MM.1S (cell line): ENCODE data around the gene NPPC.
"Not testable (repeated sequence)": the region's sequence is repeated elsewhere in the genome, so short reads cannot be mapped to it uniquely, and the experiment has no call there.

ENCODE experiments used
- DNase-seq: peaks from one replicate; pipeline ENCODE4 v3.0.0-alpha.2; 2015
- H2AFZ ChIP-seq: fragments of 300-600 bp; sonication (generic); 2 replicates; pipeline ENCODE4 v1.6.0; 2016; ENCODE audit warnings: antibody characterized with exemption, low read length
- H3F3A ChIP-seq: fragments of 300-600 bp; sonication (generic); 2 replicates; pipeline ENCODE4 v1.6.1; 2016; ENCODE audit warnings: mild to moderate bottlenecking, antibody characterized with exemption, low read length, moderate library complexity, mixed read lengths; ENCODE audit not compliant: insufficient read depth
- H3K27ac ChIP-seq: fragments of 300-600 bp; sonication (generic); 2 replicates; pipeline ENCODE4 v1.5.1; 2016; ENCODE audit warnings: mild to moderate bottlenecking, low read length
- H3K27me3 ChIP-seq: fragments of 300-600 bp; sonication (generic); replicated peaks from 2 replicates; pipeline ENCODE4 v1.6.0; 2016; ENCODE audit warnings: low read length; ENCODE audit not compliant: insufficient read depth
- H3K36me3 ChIP-seq: fragments of 300-600 bp; sonication (generic); replicated peaks from 2 replicates; pipeline ENCODE4 v1.6.1; 2016; ENCODE audit warnings: mild to moderate bottlenecking, low read length, mixed read lengths; ENCODE audit not compliant: insufficient read depth
- H3K4me1 ChIP-seq: fragments of 300-600 bp; sonication (generic); 2 replicates; pipeline ENCODE4 v1.6.1; 2016; ENCODE audit warnings: low read length, mixed read lengths
- H3K4me2 ChIP-seq: fragments of 300-600 bp; sonication (generic); 2 replicates; pipeline ENCODE4 v1.6.0; 2016; ENCODE audit warnings: low read depth, low read length
- H3K4me3 ChIP-seq: fragments of 300-600 bp; sonication (generic); 2 replicates; pipeline ENCODE4 v1.5.1; 2016; ENCODE audit warnings: low read length, mixed read lengths
- H3K79me2 ChIP-seq: fragments of 300-600 bp; sonication (generic); 2 replicates; pipeline ENCODE4 v1.6.1; 2016; ENCODE audit warnings: mixed run types, low read length, mixed read lengths
- H3K9ac ChIP-seq: fragments of 300-600 bp; sonication (generic); 2 replicates; pipeline ENCODE4 v1.6.1; 2016; ENCODE audit warnings: low read length, mixed read lengths
- H3K9me2 ChIP-seq: fragments of 300-600 bp; sonication (generic); replicated peaks from 2 replicates; pipeline ENCODE4 v1.6.1; 2016; ENCODE audit warnings: mild to moderate bottlenecking, low read length, mixed read lengths; ENCODE audit not compliant: insufficient read depth
- H3K9me3 ChIP-seq: fragments of 300-600 bp; sonication (generic); replicated peaks from 2 replicates; pipeline ENCODE4 v1.6.1; 2016; ENCODE audit warnings: mild to moderate bottlenecking, low read length, mixed read lengths; ENCODE audit not compliant: insufficient read depth
- H4K20me1 ChIP-seq: fragments of 300-600 bp; sonication (generic); 2 replicates; pipeline ENCODE4 v1.6.1; 2016; ENCODE audit warnings: mild to moderate bottlenecking, low read length, moderate library complexity, mixed read lengths; ENCODE audit not compliant: insufficient read depth
- EZH2 ChIP-seq: fragments of 300-600 bp; sonication (generic); optimal IDR thresholded peaks from 2 replicates; pipeline ENCODE3; 2017; ENCODE audit warnings: low read depth, mild to moderate bottlenecking, antibody characterized with exemption, low read length, mixed read lengths
- EZH2phosphoT487 ChIP-seq: fragments of 300-600 bp; sonication (generic); IDR thresholded peaks from 2 replicates; pipeline ENCODE4 v1.6.1; 2018; ENCODE audit warnings: antibody characterized with exemption, low read length
- TF ChIP-seq, protein P1 (sequence below): fragments of 300-600 bp; sonication (generic); IDR thresholded peaks from 2 replicates; pipeline ENCODE4 v1.5.1; 2016; ENCODE audit warnings: antibody characterized with exemption, low read length, mixed read lengths

NPPC gene

DNA sequence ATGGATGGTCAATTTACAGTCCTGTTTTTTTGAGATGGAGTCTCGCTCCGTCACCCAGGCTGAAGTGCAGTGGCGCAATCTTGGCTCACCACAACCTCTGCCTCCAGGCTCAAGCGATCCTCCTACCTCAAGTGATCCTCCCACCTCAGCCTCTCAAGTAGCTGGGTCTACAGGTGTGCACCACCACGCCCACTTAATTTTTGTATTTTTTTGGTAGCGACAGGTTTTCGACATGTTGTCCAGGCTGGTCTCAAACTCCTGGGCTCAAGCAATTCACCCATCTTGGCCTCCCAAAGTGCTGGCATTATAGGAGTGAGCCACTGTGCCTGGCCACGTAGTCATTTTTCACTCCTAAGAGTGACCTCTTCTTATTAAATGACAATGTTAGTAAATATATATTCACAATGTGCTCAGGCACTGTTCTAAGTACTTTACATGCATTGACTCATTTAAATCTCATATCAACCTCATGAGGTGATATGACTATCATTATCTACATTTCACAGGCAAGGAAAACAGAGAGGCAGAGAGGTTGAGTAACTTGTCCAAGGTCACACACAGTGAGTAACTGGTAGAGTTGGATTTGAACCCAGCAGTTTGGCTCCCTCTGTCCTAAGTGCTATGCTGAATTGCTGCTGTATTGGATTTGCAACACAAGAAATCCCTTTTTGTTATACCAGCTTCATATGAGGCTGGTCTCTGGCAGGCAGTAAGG lies 29.7 kb upstream of the NPPC start:
- Histone ChIP-seq H3K27me3 (no peaks in the 10 kb centered on the region), H3K4me3 (no peak overlapping the region), H3K27ac (no peak overlapping the region), H3K9ac (no peak overlapping the region), H3K9me3 (no peaks in the 10 kb centered on the region), H3K4me1 (peaks cover under 1% of the 10 kb centered on the region), H3K9me2 (no peaks in the 10 kb centered on the region), H3F3A (no peaks in the 10 kb centered on the region), H2AFZ (no peak overlapping the region), H3K36me3 (no peaks in the 10 kb centered on the region), H4K20me1 (no peaks in the 10 kb centered on the region), H3K79me2 (0 out of 2 replicates have a peak, but pooled peaks cover under 1% of the 10 kb centered on the region), H3K4me2 (no peak overlapping the region)
- DNase-seq, result no peak
- TF ChIP-seq EZH2phosphoT487 (no peak), EZH2 (no peak)
- TF ChIP-seq, protein P1, sequence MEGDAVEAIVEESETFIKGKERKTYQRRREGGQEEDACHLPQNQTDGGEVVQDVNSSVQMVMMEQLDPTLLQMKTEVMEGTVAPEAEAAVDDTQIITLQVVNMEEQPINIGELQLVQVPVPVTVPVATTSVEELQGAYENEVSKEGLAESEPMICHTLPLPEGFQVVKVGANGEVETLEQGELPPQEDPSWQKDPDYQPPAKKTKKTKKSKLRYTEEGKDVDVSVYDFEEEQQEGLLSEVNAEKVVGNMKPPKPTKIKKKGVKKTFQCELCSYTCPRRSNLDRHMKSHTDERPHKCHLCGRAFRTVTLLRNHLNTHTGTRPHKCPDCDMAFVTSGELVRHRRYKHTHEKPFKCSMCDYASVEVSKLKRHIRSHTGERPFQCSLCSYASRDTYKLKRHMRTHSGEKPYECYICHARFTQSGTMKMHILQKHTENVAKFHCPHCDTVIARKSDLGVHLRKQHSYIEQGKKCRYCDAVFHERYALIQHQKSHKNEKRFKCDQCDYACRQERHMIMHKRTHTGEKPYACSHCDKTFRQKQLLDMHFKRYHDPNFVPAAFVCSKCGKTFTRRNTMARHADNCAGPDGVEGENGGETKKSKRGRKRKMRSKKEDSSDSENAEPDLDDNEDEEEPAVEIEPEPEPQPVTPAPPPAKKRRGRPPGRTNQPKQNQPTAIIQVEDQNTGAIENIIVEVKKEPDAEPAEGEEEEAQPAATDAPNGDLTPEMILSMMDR, result no peak

- Histone ChIP-seq H3K27me3 (no peaks in the 10 kb centered on the region), H3K36me3 (no peaks in the 10 kb centered on the region), H3K27ac (no peak overlapping the region), H3F3A (no peaks in the 10 kb centered on the region), H4K20me1 (no peaks in the 10 kb centered on the region), H3K4me2 (no peak overlapping the region), H3K79me2 (no peaks in the 10 kb centered on the region), H3K9me2 (no peaks in the 10 kb centered on the region), H3K4me1 (no peaks in the 10 kb centered on the region), H2AFZ (no peak overlapping the region), H3K9me3 (no peaks in the 10 kb centered on the region), H3K9ac (no peak overlapping the region), H3K4me3 (no peak overlapping the region)
- TF ChIP-seq EZH2 (no peak), EZH2phosphoT487 (no peak)
- TF ChIP-seq, protein P1, result no peak
- DNase-seq, result no peak
These were observed 25.3 kb upstream of the NPPC start for GRCh38 chr2:231951452-231952035.

GRCh38 chr2:231947694-231948093 lies 21.5 kb upstream of the NPPC start:
- H3K9me3 ChIP-seq, result no peaks in the 10 kb centered on the region
- H3K27me3 ChIP-seq, result no peaks in the 10 kb centered on the region
- DNase-seq, result no peak
- H3K4me3 ChIP-seq, result no peak overlapping the region
- TF ChIP-seq, protein P1, result no peak
- no peak for TF ChIP-seq EZH2
- TF ChIP-seq EZH2phosphoT487, result no peak
- no peaks in the 10 kb centered on the region for H3K4me1 ChIP-seq
- no peak overlapping the region for H3K4me2 ChIP-seq
- no peak overlapping the region for H3K9ac ChIP-seq
- H2AFZ ChIP-seq, result no peak overlapping the region
- H3K36me3 ChIP-seq, result no peaks in the 10 kb centered on the region
- no peak overlapping the region for H3K27ac ChIP-seq
- no peaks in the 10 kb centered on the region for H3K9me2 ChIP-seq
- H3K79me2 ChIP-seq, result no peaks in the 10 kb centered on the region
- H4K20me1 ChIP-seq, result no peaks in the 10 kb centered on the region
- no peaks in the 10 kb centered on the region for H3F3A ChIP-seq

- H3F3A ChIP-seq, H3K9ac ChIP-seq, H3K27me3 ChIP-seq, H4K20me1 ChIP-seq, H3K4me2 ChIP-seq, H3K4me1 ChIP-seq, H2AFZ ChIP-seq, H3K79me2 ChIP-seq, H3K36me3 ChIP-seq, H3K9me3 ChIP-seq, H3K9me2 ChIP-seq, DNase-seq, H3K27ac ChIP-seq, H3K4me3 ChIP-seq: not testable (repeated sequence)
These were observed 20.9 kb upstream of the NPPC start for GRCh38 chr2:231947112-231947511.
